GM12878 (cell line): Measurements from ENCODE around the gene CDK2. TPM values are rescaled to one million over a fixed set of nuclear protein-coding genes. Genes with fewer than 3 reads are reported as not detected.

Experiments
- ATAC-seq: fragments of 200-7000 bp; cut with Tn5 transposase; 3 replicates; pipeline ENCODE4 v1.9.1; 2020; ENCODE audit warnings: mild to moderate bottlenecking, moderate library complexity
- BruUV-seq: library from RNA; stranded (reverse); fragments of 400-500 nt; replicated peaks from 2 replicates; lab custom pipeline; 2021; lab: Mats Ljungman, UMichigan
- CTCF ChIA-PET: fragments of 300-600 bp; sonication (Branson Sonifier 250); formaldehyde crosslinking; extraction: SDS; loops from one replicate; lab custom pipeline; 2021; ENCODE audit warnings: inconsistent platforms; lab: Yijun Ruan, JAX
- POLR2A ChIA-PET: fragments of 350-600 bp; formaldehyde crosslinking; extraction: SDS; loops from one replicate; lab custom pipeline; 2021; ENCODE audit warnings: inconsistent platforms; lab: Charles Lee
- RAD21 ChIA-PET: fragments of 300-600 bp; sonication (Branson Sonifier 250); formaldehyde crosslinking; loops from one replicate; lab custom pipeline; 2023; ENCODE audit warnings: antibody characterized with exemption; ENCODE audit not compliant: unreplicated experiment; lab: Charles Lee
- SMC1A ChIA-PET: fragments of 300-600 bp; sonication (Branson Sonifier 250); formaldehyde crosslinking; loops from one replicate; lab custom pipeline; 2023; ENCODE audit not compliant: unreplicated experiment, uncharacterized antibody; lab: Charles Lee
- DNase-seq: peaks from one replicate; pipeline ENCODE4 v3.0.0-alpha.2; 2011; ENCODE audit warnings: low read depth, low spot score
- FAIRE-seq: peaks from 3 replicates; lab custom pipeline; 2011; peaks lifted over from hg19 to GRCh38; lab: Jason Lieb, UNC
- H2AFZ ChIP-seq: 2 replicates; pipeline ENCODE4 v1.6.0; 2011; ENCODE audit warnings: low read depth, low read length, control low read depth; ENCODE audit not compliant: control insufficient read depth
- H3K27ac ChIP-seq: 2 replicates; pipeline ENCODE4 v1.5.1; 2011; ENCODE audit warnings: control low read depth; ENCODE audit not compliant: control insufficient read depth, insufficient read depth
- H3K27me3 ChIP-seq, 2 experiments: replicated peaks in 1 of 2; 2 replicates each; pipeline versions ENCODE4 v1.6.0 to v1.6.1; 2011; ENCODE audit warnings: low read length in 1 of 2; ENCODE audit not compliant: control insufficient read depth in 2 of 2, insufficient read depth in 2 of 2
- H3K36me3 ChIP-seq, 2 experiments: 2 replicates each; pipeline ENCODE4 v1.5.1; 2011; ENCODE audit warnings: low read length in 1 of 2; ENCODE audit not compliant: control insufficient read depth in 2 of 2, insufficient read depth in 2 of 2
- H3K4me1 ChIP-seq: 2 replicates; pipeline ENCODE4 v1.6.1; 2011; ENCODE audit warnings: mild to moderate bottlenecking, low read length, moderate library complexity, mixed read lengths; ENCODE audit not compliant: control insufficient read depth, insufficient read depth
- H3K4me2 ChIP-seq: 2 replicates; pipeline ENCODE4 v1.6.0; 2011; ENCODE audit warnings: control low read depth; ENCODE audit not compliant: control insufficient read depth, insufficient read depth
- H3K4me3 ChIP-seq: fragments of 200-600 bp; sonication (generic); 2 replicates; pipeline ENCODE4 v1.5.1; 2016
- H3K79me2 ChIP-seq: 2 replicates; pipeline ENCODE4 v1.6.0; 2011; ENCODE audit warnings: low read length; ENCODE audit not compliant: control insufficient read depth, insufficient read depth
- H3K9ac ChIP-seq: 2 replicates; pipeline ENCODE4 v1.8.0; 2011; ENCODE audit warnings: low read length, control low read depth, mixed read lengths; ENCODE audit not compliant: control insufficient read depth, insufficient read depth
- H3K9me3 ChIP-seq: replicated peaks from 3 replicates; pipeline ENCODE4 v1.5.1; 2011; ENCODE audit warnings: mild to moderate bottlenecking, low read length; ENCODE audit not compliant: control insufficient read depth, insufficient read depth
- H4K20me1 ChIP-seq: 2 replicates; pipeline ENCODE4 v1.6.0; 2011; ENCODE audit not compliant: control insufficient read depth, insufficient read depth
- ASH2L ChIP-seq: fragments of 300-600, 200-600 bp; sonication (generic); IDR thresholded peaks from 2 replicates; pipeline ENCODE4 v1.6.1; 2017; ENCODE audit warnings: low read depth, mild to moderate bottlenecking, borderline replicate concordance
- EGR1 ChIP-seq, 2 experiments: IDR thresholded peaks; 1 replicate in 1 of 2; 2 replicates in 1 of 2; pipeline ENCODE4 v1.6.1; 2011 to 2012; ENCODE audit warnings: low read depth in 2 of 2, low read length in 2 of 2, borderline replicate concordance in 1 of 2, mild to moderate bottlenecking in 1 of 2, moderate library complexity in 1 of 2
- GABPA ChIP-seq: IDR thresholded peaks from 2 replicates; pipeline ENCODE4 v1.6.1; 2014; ENCODE audit warnings: antibody characterized with exemption, low read depth, mild to moderate bottlenecking, inconsistent platforms
- HCFC1 ChIP-seq: fragments of 150-350 bp; IDR thresholded peaks from 2 replicates; pipeline ENCODE4 v1.6.1; 2014; ENCODE audit warnings: low read length
- HDGF ChIP-seq: fragments of 450-650 bp; IDR thresholded peaks from 2 replicates; pipeline ENCODE4 v1.6.1; 2016; ENCODE audit warnings: antibody characterized with exemption
- MTA2 ChIP-seq: fragments of 450-650 bp; IDR thresholded peaks from 2 replicates; pipeline ENCODE4 v1.6.1; 2016; ENCODE audit warnings: low read depth, mild to moderate bottlenecking, moderate library complexity
- NR2C1 ChIP-seq: fragments of 450-650 bp; IDR thresholded peaks from 2 replicates; pipeline ENCODE4 v1.6.1; 2017; ENCODE audit warnings: antibody characterized with exemption, mild to moderate bottlenecking, moderate library complexity
- PBX3 ChIP-seq: IDR thresholded peaks from 2 replicates; pipeline ENCODE4 v1.6.1; 2011; ENCODE audit warnings: mild to moderate bottlenecking, low read depth, low read length, moderate library complexity; ENCODE audit not compliant: insufficient replicate concordance
- PML ChIP-seq: IDR thresholded peaks from 2 replicates; pipeline ENCODE4 v1.6.1; 2012; ENCODE audit warnings: low read length, inconsistent platforms
- POLR2A ChIP-seq: IDR thresholded peaks from 2 replicates; pipeline ENCODE4 v1.6.1; 2011; ENCODE audit warnings: low read depth, mild to moderate bottlenecking, low read length
- RCOR1 ChIP-seq: conservative IDR thresholded peaks from 2 replicates; pipeline ENCODE4 v1.6.1; 2012; ENCODE audit warnings: low read depth, low read length, improper control_type of control experiment
- SREBF1 ChIP-seq: IDR thresholded peaks from 2 replicates; pipeline ENCODE4 v1.6.1; 2012; ENCODE audit warnings: mild to moderate bottlenecking, low read length
- WGBS: methylation state at CpG from one replicate; pipeline ENCODE4 v1.1.6; 2016; ENCODE audit warnings: low lambda C conversion rate; ENCODE audit not compliant: insufficient replicate concordance, insufficient coverage; ENCODE audit errors: missing lambda C conversion rate; 5-methylcytosine and 5-hydroxymethylcytosine counted together
- in situ Hi-C: fragments of 300-500 bp; cut with MboI; formaldehyde crosslinking; loops from 9 replicates; pipeline ENCODE4 v1.14.3; 2018; ENCODE audit warnings: mixed read lengths
- intact Hi-C: fragments of 100-400 bp; cut with micrococcal nuclease; formaldehyde crosslinking; loops from one replicate; pipeline ENCODE4 v1.14.2; 2022; ENCODE audit not compliant: unreplicated experiment
- polyA plus RNA-seq, 11 experiments: library from polyadenylated mRNA; depleted of rRNA in 4 of 11; unstranded in 6 of 11; stranded (reverse) in 5 of 11; fragments of >200 nt; fragmentation: Nextera tagmentation in 4 of 11; fragmentation: Illumina TruSeq in 1 of 11; extraction: Ambion mirVana in 4 of 11; extraction: Trizol in 1 of 11; gene quantifications; 1 replicate in 1 of 11; 2 replicates in 10 of 11; pipeline versions ENCODE4 v1.2.1 to v1.2.3, GENCODE V29; 2011 to 2016; ENCODE audit warnings: inconsistent platforms in 2 of 11, missing spikeins in 2 of 11, low read depth in 1 of 11
- total RNA-seq, 4 experiments: library from RNA; depleted of rRNA in 3 of 4; stranded (reverse); fragments of >200 nt in 3 of 4; fragmentation: Illumina TruSeq in 1 of 4; extraction: Trizol in 1 of 4; gene quantifications; 2 replicates each; pipeline versions ENCODE4 v1.2.1 to v1.2.3, GENCODE V29; 2013 to 2021
- TF ChIP-seq, protein P1 (sequence below): fragments of 450-650 bp; IDR thresholded peaks from 2 replicates; pipeline ENCODE4 v1.6.1; 2016; ENCODE audit warnings: mild to moderate bottlenecking
- TF ChIP-seq, protein P2 (sequence below): fragments of 450-650 bp; IDR thresholded peaks from 2 replicates; pipeline ENCODE4 v1.6.1; 2017; ENCODE audit warnings: mild to moderate bottlenecking, moderate library complexity
- TF ChIP-seq, protein P3 (sequence below): fragments of 450-650 bp; IDR thresholded peaks from 2 replicates; pipeline ENCODE4 v1.6.1; 2017; ENCODE audit warnings: mild to moderate bottlenecking, low read depth, inconsistent platforms; ENCODE audit not compliant: poor library complexity, severe bottlenecking

The CDK2 gene
- total and polyA plus RNA-seq, 10 of the 15 experiments (the other 5 are each of a cell fraction or from before 2014, with no cell fraction given): 13.1 to 138 (median 82.2) TPM

DNA sequence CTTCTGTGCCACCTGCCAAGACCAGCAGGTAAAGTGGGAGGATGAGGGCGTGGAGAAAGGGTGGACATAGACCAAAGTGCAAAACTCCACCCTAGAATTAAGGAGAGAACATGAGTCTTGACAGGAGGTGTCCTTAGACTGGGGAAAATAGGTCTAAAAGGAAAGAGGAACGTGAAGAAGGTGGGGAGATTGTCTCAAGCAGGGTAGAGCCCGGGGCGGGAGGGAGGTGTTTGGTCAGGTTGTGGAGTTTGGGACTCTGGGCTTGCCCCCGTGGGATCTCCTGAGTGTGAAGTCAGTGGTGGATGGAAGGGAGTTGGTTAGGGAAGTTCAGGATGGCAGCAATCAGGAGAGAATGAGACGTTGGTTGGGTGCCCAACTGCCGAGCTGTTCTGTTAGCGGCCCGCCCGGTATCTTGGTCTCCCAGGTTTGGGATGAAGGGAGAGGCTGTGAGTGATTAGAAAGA is 35.3 kb upstream of the CDK2 start:
- BruUV-seq: no TSS peak
- H2AFZ ChIP-seq: peak overlapping the region; percentile 42
- POLR2A ChIA-PET: interaction anchor here (0.5 to 7.3 kb wide), 15 partner anchors 15 to 202 kb away, joined by 3 to 66 read pairs (median 4); partner anchors contain the start of genes CD63, DNAJC14, ORMDL2 and RAB5B
- H3K36me3 ChIP-seq: no peaks in the 10 kb centered on the region
- H3K9ac ChIP-seq: peak overlapping the region; percentile 72
- H3K4me2 ChIP-seq: peak overlapping the region; percentile 79
- SMC1A ChIA-PET: interaction anchor here (0.6 to 3.4 kb wide), 7 partner anchors 9 to 193 kb away, joined by 3 to 16 read pairs (median 4); partner anchors contain the start of genes DNAJC14, ORMDL2 and SARNP
- H3K27ac ChIP-seq: peak overlapping the region; percentile 83
- H3K4me1 ChIP-seq: peaks cover 8% of the 10 kb centered on the region; the same call in 1 of the 2 replicates
- 0% methylated on average over 10 of the region's 10 CpGs for WGBS
- peak overlapping the region; percentile 99 for H3K4me3 ChIP-seq
- no peaks in the 10 kb centered on the region for H3K27me3 ChIP-seq
- DNase-seq: no peak
- no peak for ATAC-seq
- CTCF ChIA-PET: interaction anchor here (0.6 to 6.8 kb wide), 11 partner anchors 8 to 193 kb away, joined by 3 to 40 read pairs (median 5); partner anchors contain the start of gene DNAJC14
- intact Hi-C loops (loop anchor here (1.0 kb wide), 1 partner anchor 42 kb away; no protein-coding TSS in a partner anchor), in situ Hi-C loops (no loop called here)
- H4K20me1 ChIP-seq: no peaks in the 10 kb centered on the region
- RAD21 ChIA-PET: interaction anchor here (0.6 to 5.3 kb wide), 7 partner anchors 9 to 192 kb away, joined by 4 to 25 read pairs (median 12); partner anchors contain the start of genes DNAJC14, ORMDL2, RAB5B and SARNP
- peaks cover 38% of the 10 kb centered on the region for H3K79me2 ChIP-seq
- no peaks in the 10 kb centered on the region for H3K9me3 ChIP-seq
- FAIRE-seq: no peak
- no peak for TF ChIP-seq NR2C1
- TF ChIP-seq, protein P1, sequence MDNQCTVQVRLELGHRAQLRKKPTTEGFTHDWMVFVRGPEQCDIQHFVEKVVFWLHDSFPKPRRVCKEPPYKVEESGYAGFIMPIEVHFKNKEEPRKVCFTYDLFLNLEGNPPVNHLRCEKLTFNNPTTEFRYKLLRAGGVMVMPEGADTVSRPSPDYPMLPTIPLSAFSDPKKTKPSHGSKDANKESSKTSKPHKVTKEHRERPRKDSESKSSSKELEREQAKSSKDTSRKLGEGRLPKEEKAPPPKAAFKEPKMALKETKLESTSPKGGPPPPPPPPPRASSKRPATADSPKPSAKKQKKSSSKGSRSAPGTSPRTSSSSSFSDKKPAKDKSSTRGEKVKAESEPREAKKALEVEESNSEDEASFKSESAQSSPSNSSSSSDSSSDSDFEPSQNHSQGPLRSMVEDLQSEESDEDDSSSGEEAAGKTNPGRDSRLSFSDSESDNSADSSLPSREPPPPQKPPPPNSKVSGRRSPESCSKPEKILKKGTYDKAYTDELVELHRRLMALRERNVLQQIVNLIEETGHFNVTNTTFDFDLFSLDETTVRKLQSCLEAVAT: 0 out of 2 replicates have a peak, but pooled peaks have one; percentile 47
- TF ChIP-seq, protein P2, sequence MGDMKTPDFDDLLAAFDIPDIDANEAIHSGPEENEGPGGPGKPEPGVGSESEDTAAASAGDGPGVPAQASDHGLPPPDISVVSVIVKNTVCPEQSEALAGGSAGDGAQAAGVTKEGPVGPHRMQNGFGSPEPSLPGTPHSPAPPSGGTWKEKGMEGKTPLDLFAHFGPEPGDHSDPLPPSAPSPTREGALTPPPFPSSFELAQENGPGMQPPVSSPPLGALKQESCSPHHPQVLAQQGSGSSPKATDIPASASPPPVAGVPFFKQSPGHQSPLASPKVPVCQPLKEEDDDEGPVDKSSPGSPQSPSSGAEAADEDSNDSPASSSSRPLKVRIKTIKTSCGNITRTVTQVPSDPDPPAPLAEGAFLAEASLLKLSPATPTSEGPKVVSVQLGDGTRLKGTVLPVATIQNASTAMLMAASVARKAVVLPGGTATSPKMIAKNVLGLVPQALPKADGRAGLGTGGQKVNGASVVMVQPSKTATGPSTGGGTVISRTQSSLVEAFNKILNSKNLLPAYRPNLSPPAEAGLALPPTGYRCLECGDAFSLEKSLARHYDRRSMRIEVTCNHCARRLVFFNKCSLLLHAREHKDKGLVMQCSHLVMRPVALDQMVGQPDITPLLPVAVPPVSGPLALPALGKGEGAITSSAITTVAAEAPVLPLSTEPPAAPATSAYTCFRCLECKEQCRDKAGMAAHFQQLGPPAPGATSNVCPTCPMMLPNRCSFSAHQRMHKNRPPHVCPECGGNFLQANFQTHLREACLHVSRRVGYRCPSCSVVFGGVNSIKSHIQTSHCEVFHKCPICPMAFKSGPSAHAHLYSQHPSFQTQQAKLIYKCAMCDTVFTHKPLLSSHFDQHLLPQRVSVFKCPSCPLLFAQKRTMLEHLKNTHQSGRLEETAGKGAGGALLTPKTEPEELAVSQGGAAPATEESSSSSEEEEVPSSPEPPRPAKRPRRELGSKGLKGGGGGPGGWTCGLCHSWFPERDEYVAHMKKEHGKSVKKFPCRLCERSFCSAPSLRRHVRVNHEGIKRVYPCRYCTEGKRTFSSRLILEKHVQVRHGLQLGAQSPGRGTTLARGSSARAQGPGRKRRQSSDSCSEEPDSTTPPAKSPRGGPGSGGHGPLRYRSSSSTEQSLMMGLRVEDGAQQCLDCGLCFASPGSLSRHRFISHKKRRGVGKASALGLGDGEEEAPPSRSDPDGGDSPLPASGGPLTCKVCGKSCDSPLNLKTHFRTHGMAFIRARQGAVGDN: no peak
- no peak for TF ChIP-seq MTA2
- TF ChIP-seq HDGF: peak; percentile 68; the same call in 1 of the 2 replicates
- TF ChIP-seq EGR1 (IDR thresholded peaks at IDR 0.05; ENCODE audit: borderline replicate concordance in 1 of 2, low read depth in 2 of 2, low read length in 2 of 2): no peak
- peak; percentile 9; the same call in 1 of the 2 replicates for TF ChIP-seq POLR2A
- no peak for TF ChIP-seq SREBF1
- no peak for TF ChIP-seq ASH2L
- TF ChIP-seq GABPA: no peak
- no peak for TF ChIP-seq RCOR1
- TF ChIP-seq, protein P3, sequence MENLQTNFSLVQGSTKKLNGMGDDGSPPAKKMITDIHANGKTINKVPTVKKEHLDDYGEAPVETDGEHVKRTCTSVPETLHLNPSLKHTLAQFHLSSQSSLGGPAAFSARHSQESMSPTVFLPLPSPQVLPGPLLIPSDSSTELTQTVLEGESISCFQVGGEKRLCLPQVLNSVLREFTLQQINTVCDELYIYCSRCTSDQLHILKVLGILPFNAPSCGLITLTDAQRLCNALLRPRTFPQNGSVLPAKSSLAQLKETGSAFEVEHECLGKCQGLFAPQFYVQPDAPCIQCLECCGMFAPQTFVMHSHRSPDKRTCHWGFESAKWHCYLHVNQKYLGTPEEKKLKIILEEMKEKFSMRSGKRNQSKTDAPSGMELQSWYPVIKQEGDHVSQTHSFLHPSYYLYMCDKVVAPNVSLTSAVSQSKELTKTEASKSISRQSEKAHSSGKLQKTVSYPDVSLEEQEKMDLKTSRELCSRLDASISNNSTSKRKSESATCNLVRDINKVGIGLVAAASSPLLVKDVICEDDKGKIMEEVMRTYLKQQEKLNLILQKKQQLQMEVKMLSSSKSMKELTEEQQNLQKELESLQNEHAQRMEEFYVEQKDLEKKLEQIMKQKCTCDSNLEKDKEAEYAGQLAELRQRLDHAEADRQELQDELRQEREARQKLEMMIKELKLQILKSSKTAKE: no peak
- no peak for TF ChIP-seq PBX3
- 0 out of 2 replicates have a peak, but pooled peaks have one; percentile 28 for TF ChIP-seq HCFC1
- 0 out of 2 replicates have a peak, but pooled peaks have one; percentile 7 for TF ChIP-seq PML
